K562 (cell line): ENCODE data around the gene LMX1B. TPM values are rescaled to one million over a fixed set of nuclear protein-coding genes. Genes with fewer than 3 reads are reported as not detected.

ENCODE experiments used
- ATAC-seq: fragments of 200-7000 bp; cut with Tn5 transposase; 3 replicates; pipeline ENCODE4 v1.9.1; 2020; ENCODE audit warnings: moderate library complexity
- BruUV-seq: library from RNA; stranded (reverse); fragments of 400-500 nt; replicated peaks from 2 replicates; lab custom pipeline; 2021; lab: Mats Ljungman, UMichigan
- CTCF ChIA-PET: fragments of 300-600 bp; formaldehyde crosslinking; extraction: SDS; loops from one replicate; lab custom pipeline; 2021; ENCODE audit warnings: low intra/inter-chr PET ratio; lab: Yijun Ruan, JAX
- POLR2A ChIA-PET: fragments of 300-600, 350-650 bp; sonication (Branson Sonifier 250); formaldehyde crosslinking; extraction: SDS; loops from one replicate; lab custom pipeline; 2021; ENCODE audit warnings: antibody characterized with exemption, inconsistent platforms; lab: Yijun Ruan, JAX
- DNase-seq, 4 experiments: peaks; one replicate each; pipeline versions ENCODE4 v3.0.0 to v3.0.0-alpha.2; 2011 to 2018; ENCODE audit warnings: low spot score in 3 of 4, mixed read lengths in 3 of 4; ENCODE audit errors: extremely low read depth in 1 of 4
- FAIRE-seq: peaks from 2 replicates; lab custom pipeline; 2011; peaks lifted over from hg19 to GRCh38; lab: Jason Lieb, UNC
- H2AFZ ChIP-seq: 2 replicates; pipeline ENCODE4 v1.6.0; 2011; ENCODE audit warnings: low read depth, low read length, control low read depth, inconsistent platforms
- H3K27ac ChIP-seq: fragments of 200-600 bp; 3 replicates; pipeline ENCODE4 v1.8.0; 2011; ENCODE audit warnings: low read depth, mild to moderate bottlenecking, control low read depth, inconsistent platforms, low read length, moderate library complexity, mixed read lengths; ENCODE audit errors: extremely low read depth
- H3K27me3 ChIP-seq, 2 experiments: fragments of 300-600 bp in 1 of 2; 2 replicates in 1 of 2; 3 replicates in 1 of 2; pipeline versions ENCODE4 v1.6.0 to v1.8.0; 2011; ENCODE audit warnings: inconsistent platforms in 2 of 2, low read length in 2 of 2, mild to moderate bottlenecking in 1 of 2, mixed read lengths in 1 of 2, moderate library complexity in 1 of 2; ENCODE audit not compliant: control insufficient read depth in 2 of 2, insufficient read depth in 2 of 2
- H3K36me3 ChIP-seq: fragments of 300-600 bp; 3 replicates; pipeline ENCODE4 v1.8.0; 2011; ENCODE audit warnings: mild to moderate bottlenecking, low read length, inconsistent platforms; ENCODE audit not compliant: control insufficient read depth, insufficient read depth
- H3K4me1 ChIP-seq, 2 experiments: fragments of 200-600 bp in 1 of 2; replicated peaks in 1 of 2; 2 replicates in 1 of 2; 3 replicates in 1 of 2; pipeline versions ENCODE4 v1.5.1 to v1.8.0; 2011; ENCODE audit warnings: inconsistent platforms in 2 of 2, low read length in 2 of 2, mild to moderate bottlenecking in 1 of 2, mixed read lengths in 1 of 2, moderate library complexity in 1 of 2; ENCODE audit not compliant: control insufficient read depth in 2 of 2, insufficient read depth in 2 of 2
- H3K4me2 ChIP-seq: 2 replicates; pipeline ENCODE4 v1.6.1; 2011; ENCODE audit warnings: low read length, control low read depth, inconsistent platforms, mixed read lengths; ENCODE audit not compliant: insufficient read depth
- H3K4me3 ChIP-seq: fragments of 200-600 bp; sonication (generic), shearing (Covaris generic); 2 replicates; pipeline ENCODE4 v1.5.1; 2016; ENCODE audit warnings: control low read depth, inconsistent platforms
- H3K79me2 ChIP-seq: fragments of 200-600 bp; 3 replicates; pipeline ENCODE4 v1.8.0; 2011; ENCODE audit warnings: low read length, inconsistent platforms; ENCODE audit not compliant: control insufficient read depth, insufficient read depth
- H3K9ac ChIP-seq, 2 experiments: 2 replicates each; pipeline versions ENCODE4 v1.6.0 to v1.6.1; 2011; ENCODE audit warnings: low read depth in 2 of 2, low read length in 2 of 2, control low read depth in 1 of 2, inconsistent platforms in 1 of 2, mild to moderate bottlenecking in 1 of 2, mixed read lengths in 1 of 2; ENCODE audit not compliant: insufficient read depth in 1 of 2
- H3K9me1 ChIP-seq: one replicate; pipeline ENCODE4 v1.6.0; 2011; ENCODE audit warnings: inconsistent platforms, mild to moderate bottlenecking, low read length, moderate library complexity; ENCODE audit not compliant: control insufficient read depth, insufficient read depth
- H3K9me3 ChIP-seq: replicated peaks from 2 replicates; pipeline ENCODE4 v1.5.1; 2011; ENCODE audit warnings: low read depth, low read length, inconsistent platforms; ENCODE audit not compliant: control insufficient read depth, insufficient read depth
- H4K20me1 ChIP-seq: replicated peaks from 2 replicates; pipeline ENCODE4 v1.6.1; 2011; ENCODE audit warnings: low read length, inconsistent platforms, mixed read lengths; ENCODE audit not compliant: control insufficient read depth, insufficient read depth
- CCNT2 ChIP-seq: IDR thresholded peaks from 2 replicates; pipeline ENCODE4 v1.6.1; 2011; ENCODE audit warnings: borderline replicate concordance, low read depth, mild to moderate bottlenecking, moderate library complexity, mixed read lengths, low read length; ENCODE audit not compliant: insufficient read length; ENCODE audit errors: extremely low read depth
- EP400 ChIP-seq: fragments of 450-650 bp; IDR thresholded peaks from 2 replicates; pipeline ENCODE4 v1.6.1; 2017; ENCODE audit warnings: antibody characterized with exemption, mild to moderate bottlenecking, moderate library complexity
- SPI1 ChIP-seq: IDR thresholded peaks from 2 replicates; pipeline ENCODE4 v1.6.1; 2011; ENCODE audit warnings: low read depth, low read length, control low read depth, borderline replicate concordance
- ZNF561 ChIP-seq: fragments of 450-650 bp; formaldehyde crosslinking; conservative IDR thresholded peaks from 2 replicates; pipeline ENCODE4 v1.4.0; 2020; ENCODE audit warnings: mild to moderate bottlenecking, moderate library complexity
- ZNF57 ChIP-seq: fragments of 450-650 bp; formaldehyde crosslinking; IDR thresholded peaks from 2 replicates; pipeline ENCODE4 v1.4.0; 2020; ENCODE audit warnings: mild to moderate bottlenecking, moderate library complexity
- WGBS: fragments of 100-300 bp; shearing (Covaris generic); methylation state at CpG from one replicate; pipeline ENCODE4 v1.1.6; 2016; ENCODE audit warnings: low coverage, mixed read lengths; ENCODE audit not compliant: insufficient coverage; ENCODE audit errors: missing lambda C conversion rate; 5-methylcytosine and 5-hydroxymethylcytosine counted together
- in situ Hi-C: fragments of 300-500 bp; cut with MboI; formaldehyde crosslinking; loops from 4 replicates; pipeline ENCODE4 v1.15.0; 2018; ENCODE audit warnings: inconsistent platforms, mixed read lengths
- intact Hi-C: fragments of 100-400 bp; cut with micrococcal nuclease; formaldehyde crosslinking; loops from 2 replicates; pipeline ENCODE4 v1.14.2; 2022
- polyA plus RNA-seq, 8 experiments: library from polyadenylated mRNA; depleted of rRNA in 4 of 8; stranded (reverse) in 5 of 8; unstranded in 3 of 8; fragments of >200 nt; fragmentation: Nextera tagmentation in 2 of 8; fragmentation: Illumina TruSeq in 1 of 8; extraction: Ambion mirVana in 2 of 8; extraction: Trizol in 1 of 8; gene quantifications; 2 replicates each; pipeline versions ENCODE4 v1.2.1 to v1.2.3, GENCODE V29; 2011 to 2014; ENCODE audit warnings: inconsistent platforms in 1 of 8, missing spikeins in 1 of 8
- total RNA-seq, 7 experiments: library from RNA; depleted of rRNA in 6 of 7; stranded (reverse); fragments of >200 nt in 6 of 7; fragmentation: Illumina TruSeq in 2 of 7; extraction: Trizol in 2 of 7; gene quantifications; 2 replicates each; pipeline versions ENCODE4 v1.2.1 to v1.2.3, GENCODE V29; 2011 to 2021; ENCODE audit warnings: low replicate concordance in 1 of 7

The LMX1B gene
- total and polyA plus RNA-seq, 9 of the 15 experiments (the other 6 are each of a cell fraction or from before 2014, with no cell fraction given) = not detected

DNA sequence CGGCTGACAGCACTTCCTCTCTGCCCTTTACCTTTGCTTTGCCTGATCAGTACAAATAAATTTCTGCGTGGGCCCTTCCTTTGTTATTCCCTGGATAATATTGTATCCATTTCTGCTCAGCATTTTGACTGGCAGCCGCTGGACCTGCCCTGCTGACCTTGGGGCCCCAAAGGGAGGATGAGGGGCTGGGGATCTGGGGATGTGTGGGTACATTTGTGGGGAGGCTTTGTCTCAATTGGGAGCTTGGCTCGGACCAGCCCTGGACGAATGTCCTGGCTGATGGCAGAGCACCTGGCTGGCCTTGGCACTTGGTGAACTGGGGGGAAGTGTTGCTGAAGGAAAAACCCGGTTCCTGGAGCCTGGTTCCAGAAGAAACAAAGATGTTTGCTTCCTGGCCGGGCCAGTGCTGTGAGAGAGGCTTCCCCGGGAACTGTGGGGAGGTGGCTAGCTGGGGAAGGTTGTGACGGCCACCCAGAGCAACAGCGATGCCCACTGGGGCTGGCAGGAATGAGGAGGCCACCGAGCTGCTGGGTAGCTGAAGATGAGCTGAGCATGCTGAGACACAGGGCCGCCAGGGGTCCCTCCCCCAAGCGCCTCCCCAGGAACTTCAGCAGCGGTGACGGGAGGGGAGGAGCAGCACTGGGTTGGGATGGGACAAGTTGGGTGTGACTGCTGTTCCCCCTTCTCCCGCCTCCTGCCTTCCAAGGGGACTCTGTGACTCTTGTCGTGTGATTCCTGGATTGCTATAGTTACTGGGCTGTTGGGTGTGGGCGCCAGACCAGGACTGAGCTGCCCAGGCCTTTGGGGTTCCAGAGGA, 8.4 kb downstream of the LMX1B start:
- ChIA-PET POLR2A (interaction anchor here (0.6 kb wide), 1 partner anchor 21 kb away, joined by 3 read pairs; no protein-coding TSS in a partner anchor), CTCF (no interaction called here)
- Histone ChIP-seq H4K20me1 (peaks cover 11% of the 10 kb centered on the region; the same call in 1 of the 2 replicates), H3K9ac (no peak overlapping the region), H3K4me2 (no peak overlapping the region), H3K4me3 (no peak overlapping the region), H3K9me3 (no peaks in the 10 kb centered on the region), H3K27me3 (peaks cover 52 to 89% of the 10 kb centered on the region in 2 experiments; a peak in 4 of 5 replicates), H3K36me3 (no peaks in the 10 kb centered on the region), H3K27ac (no peak overlapping the region), H3K79me2 (no peaks in the 10 kb centered on the region), H3K9me1 (no peaks in the 10 kb centered on the region), H3K4me1 (peaks cover 0 to 33% of the 10 kb centered on the region in 2 experiments; a peak in 2 of 5 replicates), H2AFZ (no peak overlapping the region)
- ATAC-seq (no peak), DNase-seq (no peak), FAIRE-seq (no peak)
- TF ChIP-seq EP400 (no peak), CCNT2 (no peak), SPI1 (0 out of 2 replicates have a peak, but pooled peaks have one; percentile 7), ZNF561 (no peak)
- BruUV-seq = no TSS peak
- under 1% methylated on average over 17 of the region's 18 CpGs for WGBS
- in situ Hi-C loops = no loop called here
- intact Hi-C loops = no loop called here

DNA sequence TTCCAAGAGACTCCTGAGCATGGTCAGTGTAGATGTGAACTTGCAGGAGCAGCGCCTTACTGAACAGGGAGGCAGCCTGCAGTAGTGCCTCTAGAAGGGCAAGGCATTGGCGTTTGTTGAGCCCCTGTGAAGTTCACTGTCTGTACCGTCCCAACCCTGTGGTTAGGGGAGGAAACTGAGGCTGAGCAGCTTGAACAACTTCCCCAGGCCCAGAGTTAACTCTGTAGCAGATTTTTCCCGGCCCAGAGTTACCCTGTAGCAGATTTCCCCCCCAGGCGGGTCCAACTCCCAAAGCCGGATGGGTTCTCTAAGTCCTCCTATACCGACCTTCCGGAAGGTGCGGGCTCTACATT, 9.6 kb downstream of the LMX1B start:
- ChIA-PET CTCF (no interaction called here), POLR2A (interaction anchor here (0.5 kb wide), 1 partner anchor 166 kb away, joined by 3 read pairs; no protein-coding TSS in a partner anchor)
- Histone ChIP-seq H3K9me1 (no peaks in the 10 kb centered on the region), H3K36me3 (no peaks in the 10 kb centered on the region), H3K4me2 (no peak overlapping the region), H3K4me1 (peaks cover 0 to 33% of the 10 kb centered on the region in 2 experiments; a peak in 2 of 5 replicates), H2AFZ (no peak overlapping the region), H3K27me3 (peaks cover 60 to 96% of the 10 kb centered on the region in 2 experiments; a peak in 4 of 5 replicates), H4K20me1 (peaks cover 11% of the 10 kb centered on the region; the same call in 1 of the 2 replicates), H3K4me3 (no peak overlapping the region), H3K9ac (no peak overlapping the region), H3K79me2 (no peaks in the 10 kb centered on the region), H3K27ac (no peak overlapping the region), H3K9me3 (no peaks in the 10 kb centered on the region)
- 6% methylated on average over 9 of the region's 9 CpGs for WGBS
- ATAC-seq (no peak), FAIRE-seq (no peak), DNase-seq (no peak)
- no peak for TF ChIP-seq ZNF57 (CRISPR knock-in tag)
- intact Hi-C loops (no loop called here), in situ Hi-C loops (no loop called here)
- BruUV-seq = no TSS peak
